Kidney epithelial cell (primary cell): Measurements from ENCODE around the gene ANKRD20A1. TPM values are rescaled to one million over a fixed set of nuclear protein-coding genes. Genes with fewer than 3 reads are reported as not detected.
"Not testable (repeated sequence)": the region's sequence is repeated elsewhere in the genome, so short reads cannot be mapped to it uniquely, and the experiment has no call there.

Source experiments
- DNase-seq: peaks from one replicate; pipeline ENCODE4 v3.0.0-alpha.2; 2010; ENCODE audit warnings: low read depth
- H3K27me3 ChIP-seq: 2 replicates; pipeline ENCODE4 v1.6.0; 2011; ENCODE audit warnings: low read length; ENCODE audit not compliant: control insufficient read depth, insufficient read depth
- H3K36me3 ChIP-seq: 2 replicates; pipeline ENCODE4 v1.5.1; 2011; ENCODE audit warnings: low read length; ENCODE audit not compliant: control insufficient read depth, insufficient read depth
- H3K4me3 ChIP-seq: 2 replicates; pipeline ENCODE4 v1.5.1; 2011; ENCODE audit warnings: low read depth, mild to moderate bottlenecking, control low read depth, low read length
- total RNA-seq: library from RNA; depleted of rRNA; stranded (reverse); fragments of >200 nt; gene quantifications from 2 replicates; pipeline ENCODE4 v1.2.3, GENCODE V29; 2015

Gene ANKRD20A1
- total RNA-seq, result 0.08 TPM in 1 of 2 replicates, not detected in the other

GRCh38 chr9:67858871-67859270, at the start of gene ANKRD20A1:
Gene ANKRD20A1 (plus strand): TSS chr9:67858931. CDS start chr9:67859427, 496 bp downstream.
- not testable (repeated sequence) for H3K4me3 ChIP-seq, DNase-seq, H3K36me3 ChIP-seq, H3K27me3 ChIP-seq

DNA sequence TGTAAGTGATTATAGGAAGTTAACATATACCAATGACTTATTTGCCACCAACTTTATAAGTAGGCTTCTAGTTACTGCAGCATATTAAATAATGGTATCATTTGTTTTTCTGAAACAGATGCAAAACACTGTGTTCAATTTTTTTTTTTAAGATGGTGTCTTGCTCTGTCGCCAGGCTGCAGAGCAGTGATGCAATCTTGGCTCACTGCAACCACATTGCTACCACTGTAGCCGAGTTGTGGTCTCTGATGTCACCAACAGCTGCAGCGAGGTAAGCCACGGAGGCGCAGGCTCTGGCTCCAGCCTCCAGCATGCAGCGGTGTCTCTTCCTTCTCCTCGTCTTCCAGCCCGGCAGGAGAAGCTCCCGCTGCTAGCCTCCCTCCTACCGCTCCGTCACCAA, 26.6 kb upstream of the ANKRD20A1 start:
- H3K4me3 ChIP-seq, H3K36me3 ChIP-seq, H3K27me3 ChIP-seq, DNase-seq: not testable (repeated sequence)
